K562 (cell line): ENCODE results near the gene FOXL2NB. TPM values are rescaled to one million over a fixed set of nuclear protein-coding genes. Genes with fewer than 3 reads are reported as not detected.

Source experiments
- AFF1 ChIP-seq, 2 experiments: fragments of 450-650 bp; IDR thresholded peaks; 2 replicates each; pipeline ENCODE4 v1.6.1; 2018; ENCODE audit warnings: mild to moderate bottlenecking in 2 of 2, low read depth in 1 of 2; ENCODE audit not compliant: partially characterized antibody in 2 of 2
- CBX3 ChIP-seq, 2 experiments: IDR thresholded peaks; 1 replicate in 1 of 2; 2 replicates in 1 of 2; pipeline ENCODE4 v1.6.1; 2012; ENCODE audit warnings: inconsistent platforms in 2 of 2, low read length in 2 of 2, borderline replicate concordance in 1 of 2, control low read depth in 1 of 2
- DPF2 ChIP-seq: fragments of 450-650 bp; IDR thresholded peaks from 2 replicates; pipeline ENCODE4 v1.6.1; 2016
- E2F6 ChIP-seq, 2 experiments: IDR thresholded peaks; 2 replicates each; pipeline ENCODE4 v1.6.1; 2011; ENCODE audit warnings: borderline replicate concordance in 1 of 2, control low read depth in 1 of 2, low read depth in 1 of 2, low read length in 1 of 2, mild to moderate bottlenecking in 1 of 2, mixed read lengths in 1 of 2, moderate library complexity in 1 of 2; ENCODE audit not compliant: insufficient read depth in 1 of 2, insufficient read length in 1 of 2, poor library complexity in 1 of 2, severe bottlenecking in 1 of 2; ENCODE audit errors: extremely low read depth in 1 of 2
- ELF4 ChIP-seq: fragments of 450-650 bp; formaldehyde crosslinking; IDR thresholded peaks from 2 replicates; pipeline ENCODE4 v1.4.0; 2022; ENCODE audit warnings: missing genetic modification characterization
- ETS1 ChIP-seq: conservative IDR thresholded peaks from 2 replicates; pipeline ENCODE4 v1.6.1; 2011; ENCODE audit warnings: low read depth, mild to moderate bottlenecking, low read length; ENCODE audit not compliant: control insufficient read depth
- KDM5B ChIP-seq: fragments of 200-600 bp; sonication (generic); IDR thresholded peaks from 2 replicates; pipeline ENCODE4 v1.6.1; 2012; ENCODE audit warnings: low read depth, mild to moderate bottlenecking, moderate library complexity, low read length, control low read depth, inconsistent platforms; ENCODE audit not compliant: insufficient replicate concordance
- MTA3 ChIP-seq: fragments of 450-650 bp; formaldehyde crosslinking; IDR thresholded peaks from 2 replicates; pipeline ENCODE4 v1.6.1; 2017; ENCODE audit warnings: mild to moderate bottlenecking, borderline replicate concordance
- NFIC ChIP-seq: fragments of 450-650 bp; IDR thresholded peaks from 2 replicates; pipeline ENCODE4 v1.6.1; 2017; ENCODE audit warnings: mild to moderate bottlenecking, inconsistent platforms
- RBM25 ChIP-seq: fragments of 200-400 bp; formaldehyde crosslinking; IDR thresholded peaks from 2 replicates; pipeline ENCODE4 v1.6.1; 2018; ENCODE audit warnings: low read length, low read depth, moderate library complexity; ENCODE audit not compliant: severe bottlenecking
- TCF7L2 ChIP-seq: fragments of 150-350 bp; IDR thresholded peaks from 2 replicates; pipeline ENCODE4 v1.6.1; 2016; ENCODE audit warnings: low read depth, mild to moderate bottlenecking, low read length, moderate library complexity
- TGIF2 ChIP-seq: sonication (generic); formaldehyde crosslinking; IDR thresholded peaks from 2 replicates; pipeline ENCODE4 v1.8.1; 2022; ENCODE audit warnings: mild to moderate bottlenecking, missing genetic modification reagents, moderate library complexity
- ZNF263 ChIP-seq: sonication (generic); formaldehyde crosslinking; IDR thresholded peaks from 2 replicates; pipeline ENCODE4 v1.8.0; 2022; ENCODE audit warnings: mild to moderate bottlenecking, missing genetic modification reagents, borderline replicate concordance
- ZZZ3 ChIP-seq: fragments of 450-650 bp; IDR thresholded peaks from 2 replicates; pipeline ENCODE4 v1.6.1; 2016; ENCODE audit warnings: antibody characterized with exemption, mild to moderate bottlenecking, moderate library complexity
- polyA plus RNA-seq, 8 experiments: library from polyadenylated mRNA; depleted of rRNA in 4 of 8; stranded (reverse) in 5 of 8; unstranded in 3 of 8; fragments of >200 nt; fragmentation: Nextera tagmentation in 2 of 8; fragmentation: Illumina TruSeq in 1 of 8; extraction: Ambion mirVana in 2 of 8; extraction: Trizol in 1 of 8; gene quantifications; 2 replicates each; pipeline versions ENCODE4 v1.2.1 to v1.2.3, GENCODE V29; 2011 to 2014; ENCODE audit warnings: inconsistent platforms in 1 of 8, missing spikeins in 1 of 8
- total RNA-seq, 7 experiments: library from RNA; depleted of rRNA in 6 of 7; stranded (reverse); fragments of >200 nt in 6 of 7; fragmentation: Illumina TruSeq in 2 of 7; extraction: Trizol in 2 of 7; gene quantifications; 2 replicates each; pipeline versions ENCODE4 v1.2.1 to v1.2.3, GENCODE V29; 2011 to 2021; ENCODE audit warnings: low replicate concordance in 1 of 7
- TF ChIP-seq, protein P1 (sequence below): sonication (generic); formaldehyde crosslinking; IDR thresholded peaks from 2 replicates; pipeline ENCODE4 v1.8.1; 2023; ENCODE audit warnings: mild to moderate bottlenecking, missing genetic modification reagents

The FOXL2NB gene
- total and polyA plus RNA-seq, 9 of the 15 experiments (the other 6 are each of a cell fraction or from before 2014, with no cell fraction given), result 0.71 to 17.4 (median 9.0) TPM

DNA sequence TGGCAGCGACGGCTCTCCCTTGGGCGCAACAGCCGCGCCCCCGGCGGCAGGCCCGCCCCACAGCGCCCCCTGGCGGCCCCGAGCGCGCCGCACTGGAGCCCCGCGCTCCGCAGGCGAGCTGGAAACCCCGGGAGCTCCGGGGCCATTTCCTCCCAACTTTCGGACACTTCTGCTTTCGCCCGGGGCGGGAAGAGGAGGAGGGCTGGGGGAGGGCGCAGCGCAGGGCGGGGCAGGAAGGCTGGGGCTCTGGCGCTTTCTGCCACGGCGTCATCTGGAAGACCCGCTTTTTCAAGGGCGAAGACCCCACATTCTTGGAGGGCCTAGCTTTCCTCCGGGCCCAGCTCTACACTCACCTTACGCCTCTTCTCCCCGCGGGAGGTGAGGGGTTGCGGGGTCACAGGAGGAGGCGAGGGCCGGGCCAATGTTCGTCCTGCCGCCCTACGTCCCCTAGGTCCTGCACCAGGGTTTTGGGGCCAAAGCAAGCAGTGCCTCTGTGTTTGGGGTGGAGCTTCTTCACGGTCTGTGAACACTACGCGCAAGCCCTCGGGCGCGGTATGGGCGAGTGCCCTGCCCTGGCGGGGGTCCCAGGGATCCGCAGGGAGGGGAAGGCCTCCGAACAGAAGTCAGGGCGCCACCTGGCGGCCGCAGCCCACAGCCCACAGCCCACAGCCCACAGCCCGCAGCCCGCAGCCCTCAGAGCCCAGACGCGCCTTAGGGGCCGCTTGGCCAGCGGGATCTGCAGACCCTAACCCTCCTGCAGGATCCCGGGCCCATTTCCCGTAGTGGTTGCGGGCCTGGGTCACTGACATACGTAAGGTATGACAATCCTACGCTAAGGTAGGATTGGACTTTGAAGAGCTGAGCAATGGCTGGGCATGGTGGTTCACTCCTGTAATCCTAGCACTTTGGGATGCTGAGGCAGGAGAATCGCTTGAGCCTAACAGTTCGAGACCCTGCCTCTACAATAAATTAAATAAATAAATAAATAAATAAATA is 31.2 kb upstream of the FOXL2NB start (continued):
- peak; percentile 63 for TF ChIP-seq NFIC
- TF ChIP-seq DPF2, result 0 out of 2 replicates have a peak, but pooled peaks have one; percentile 9
- TF ChIP-seq E2F6 (IDR thresholded peaks at IDR 0.05; ENCODE audit: borderline replicate concordance in 1 of 2, extremely low read depth in 1 of 2, insufficient read depth in 1 of 2, insufficient read length in 1 of 2, low read depth in 1 of 2, low read length in 1 of 2, poor library complexity in 1 of 2, severe bottlenecking in 1 of 2), result peak in 1 of 2 experiments; percentile 56
- TF ChIP-seq RBM25, result peak; percentile 18
- peak in 1 of 2 experiments; percentile 16; a peak in 1 of 3 replicates for TF ChIP-seq CBX3 (IDR thresholded peaks at IDR 0.05; ENCODE audit: borderline replicate concordance in 1 of 2, low read length in 2 of 2)
- TF ChIP-seq AFF1 (IDR thresholded peaks at IDR 0.05; ENCODE audit: low read depth in 1 of 2, partially characterized antibody in 2 of 2), result no peak
- peak; percentile 56; the same call in 1 of the 2 replicates for TF ChIP-seq ETS1
- TF ChIP-seq MTA3, result peak; percentile 68
- TF ChIP-seq TGIF2, result no peak
- no peak for TF ChIP-seq TCF7L2
- TF ChIP-seq, protein P1, sequence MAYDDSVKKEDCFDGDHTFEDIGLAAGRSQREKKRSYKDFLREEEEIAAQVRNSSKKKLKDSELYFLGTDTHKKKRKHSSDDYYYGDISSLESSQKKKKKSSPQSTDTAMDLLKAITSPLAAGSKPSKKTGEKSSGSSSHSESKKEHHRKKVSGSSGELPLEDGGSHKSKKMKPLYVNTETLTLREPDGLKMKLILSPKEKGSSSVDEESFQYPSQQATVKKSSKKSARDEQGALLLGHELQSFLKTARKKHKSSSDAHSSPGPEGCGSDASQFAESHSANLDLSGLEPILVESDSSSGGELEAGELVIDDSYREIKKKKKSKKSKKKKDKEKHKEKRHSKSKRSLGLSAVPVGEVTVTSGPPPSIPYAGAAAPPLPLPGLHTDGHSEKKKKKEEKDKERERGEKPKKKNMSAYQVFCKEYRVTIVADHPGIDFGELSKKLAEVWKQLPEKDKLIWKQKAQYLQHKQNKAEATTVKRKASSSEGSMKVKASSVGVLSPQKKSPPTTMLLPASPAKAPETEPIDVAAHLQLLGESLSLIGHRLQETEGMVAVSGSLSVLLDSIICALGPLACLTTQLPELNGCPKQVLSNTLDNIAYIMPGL (CRISPR knock-in tag), result peak; percentile 94
- no peak for TF ChIP-seq ZNF263 (CRISPR knock-in tag)
- TF ChIP-seq KDM5B, result peak; percentile 51
- TF ChIP-seq ZZZ3, result no peak; the same call in 1 of the 2 replicates
- no peak for TF ChIP-seq ELF4 (CRISPR knock-in tag)
